Upper lobe of right lung (tissue), 1 donor: ENCODE data around the gene RASGRP2. TPM values are rescaled to one million over a fixed set of nuclear protein-coding genes. Genes with fewer than 3 reads are reported as not detected.

ENCODE experiments used
- ATAC-seq: fragments of 200-7000 bp; cut with Tn5 transposase; one replicate; pipeline ENCODE4 v1.9.1; 2020; ENCODE audit warnings: mild to moderate bottlenecking, moderate library complexity
- DNase-seq: peaks from one replicate; pipeline ENCODE4 v3.0.0-alpha.2; 2020
- H3K27ac ChIP-seq: fragments of 200-600 bp; one replicate; pipeline ENCODE4 v1.8.0; 2022
- H3K27me3 ChIP-seq: fragments of 200-600 bp; one replicate; pipeline ENCODE4 v1.8.0; 2022; ENCODE audit warnings: mild to moderate bottlenecking
- H3K36me3 ChIP-seq: fragments of 200-600 bp; one replicate; pipeline ENCODE4 v1.8.0; 2022
- H3K4me1 ChIP-seq: fragments of 200-600 bp; one replicate; pipeline ENCODE4 v1.8.0; 2022
- H3K4me3 ChIP-seq: fragments of 200-600 bp; one replicate; pipeline ENCODE4 v1.8.0; 2022; ENCODE audit warnings: mild to moderate bottlenecking
- H3K9me3 ChIP-seq: fragments of 200-600 bp; one replicate; pipeline ENCODE4 v1.8.0; 2022
- CTCF ChIP-seq: fragments of 200-600 bp; IDR thresholded peaks from one replicate; pipeline ENCODE4 v1.8.0; 2022; ENCODE audit warnings: antibody characterized with exemption
- intact Hi-C: fragments of 100-400 bp; cut with DNase I; formaldehyde crosslinking; loops from one replicate; pipeline ENCODE4 v1.11.0; 2022
- total RNA-seq: library from RNA; stranded (reverse); fragmentation: NEBNext Ultra II Directional; extraction: Animal tissue kit (Norgen Biotek cat#: 25700); gene quantifications from one replicate; pipeline ENCODE4 v1.2.1, GENCODE V29; 2021
- donor health status: DM: no; HTN: yes; CAD: no; lungs with severe emphysema.

Gene RASGRP2
- total RNA-seq, 1 donor from 2014 or later = 27.6 TPM

- H3K9me3 ChIP-seq = no peaks in the 10 kb centered on the region
- peak; percentile 2 for ATAC-seq
- peak; percentile 56 for DNase-seq
- H3K4me3 ChIP-seq = peak overlapping the region; percentile 44
- peaks cover 8% of the 10 kb centered on the region for H3K4me1 ChIP-seq
- intact Hi-C loops = no loop called here
- peaks cover 8% of the 10 kb centered on the region for H3K27me3 ChIP-seq
- H3K36me3 ChIP-seq = no peaks in the 10 kb centered on the region
- TF ChIP-seq CTCF = no peak
- H3K27ac ChIP-seq = peak overlapping the region; percentile 63
Measured at GRCh38 chr11:64687643-64688533, 56.1 kb downstream of the RASGRP2 start.

GRCh38 chr11:64687204-64687603, 56.7 kb downstream of the RASGRP2 start:
- no peaks in the 10 kb centered on the region for H3K9me3 ChIP-seq

GRCh38 chr11:64686466-64687170, 57.3 kb downstream of the RASGRP2 start:
- DNase-seq = peak; percentile 53
- H3K9me3 ChIP-seq = no peaks in the 10 kb centered on the region
- no peaks in the 10 kb centered on the region for H3K36me3 ChIP-seq
- intact Hi-C loops = no loop called here
- no peaks in the 10 kb centered on the region for H3K27me3 ChIP-seq
- ATAC-seq = no peak
- no peak overlapping the region for H3K27ac ChIP-seq
- TF ChIP-seq CTCF = no peak
- H3K4me1 ChIP-seq = peaks cover 8% of the 10 kb centered on the region
- H3K4me3 ChIP-seq = no peak overlapping the region

More at GRCh38 chr11:64687204-64687603, 56.7 kb downstream of the RASGRP2 start:
- H3K4me3 ChIP-seq = no peak overlapping the region
- peaks cover 2% of the 10 kb centered on the region for H3K27me3 ChIP-seq
- no peaks in the 10 kb centered on the region for H3K36me3 ChIP-seq
- ATAC-seq (no peak), DNase-seq (peak; percentile 63)
- H3K4me1 ChIP-seq = peaks cover 8% of the 10 kb centered on the region
- no peak for TF ChIP-seq CTCF
- intact Hi-C loops = no loop called here
- H3K27ac ChIP-seq = no peak overlapping the region

GRCh38 chr11:64685536-64685935, 58.4 kb downstream of the RASGRP2 start:
- no peak for TF ChIP-seq CTCF
- peak; percentile 60 for DNase-seq
- Histone ChIP-seq H3K9me3 (no peaks in the 10 kb centered on the region), H3K36me3 (no peaks in the 10 kb centered on the region), H3K27ac (no peak overlapping the region), H3K27me3 (no peaks in the 10 kb centered on the region), H3K4me1 (peaks cover 8% of the 10 kb centered on the region), H3K4me3 (no peak overlapping the region)
- no peak for ATAC-seq
- intact Hi-C loops = no loop called here

GRCh38 chr11:64684357-64684756, 59.6 kb downstream of the RASGRP2 start:
- Histone ChIP-seq H3K27me3 (no peaks in the 10 kb centered on the region), H3K9me3 (no peaks in the 10 kb centered on the region), H3K4me3 (no peak overlapping the region), H3K27ac (no peak overlapping the region), H3K36me3 (no peaks in the 10 kb centered on the region), H3K4me1 (peaks cover 8% of the 10 kb centered on the region)
- TF ChIP-seq CTCF = no peak
- no peak for ATAC-seq
- DNase-seq = peak; percentile 6
- intact Hi-C loops = no loop called here
